H1 (cell line): Measurements from ENCODE around the gene SCN4A. TPM values are rescaled to one million over a fixed set of nuclear protein-coding genes. Genes with fewer than 3 reads are reported as not detected.
A peak's percentile ranks its signal among the peaks of the same experiment; 100 is the strongest.

Experiments
- CTCF ChIA-PET: fragments of 300-600 bp; sonication (Branson Sonifier 250); formaldehyde crosslinking; loops from one replicate; lab custom pipeline; 2021; ENCODE audit not compliant: partially characterized antibody; lab: Charles Lee
- POLR2A ChIA-PET: fragments of 300-600 bp; sonication (Branson Sonifier 250); formaldehyde crosslinking; loops from one replicate; lab custom pipeline; 2021; ENCODE audit warnings: inconsistent platforms; ENCODE audit not compliant: partially characterized antibody; lab: Charles Lee
- DNase-seq, 2 experiments: peaks; one replicate each; pipeline versions ENCODE4 v3.0.0 to v3.0.0-alpha.2; 2010 to 2022; ENCODE audit warnings: low spot score in 2 of 2, low read depth in 1 of 2, mixed read lengths in 1 of 2
- FAIRE-seq: peaks from 2 replicates; lab custom pipeline; 2011; peaks lifted over from hg19 to GRCh38; lab: Jason Lieb, UNC
- H2AFZ ChIP-seq: 2 replicates; pipeline ENCODE4 v1.8.1; 2012; ENCODE audit warnings: low read length, inconsistent platforms
- H2AK5ac ChIP-seq: 2 replicates; pipeline ENCODE4 v1.6.1; 2013; ENCODE audit warnings: low read depth, low read length
- H2BK120ac ChIP-seq: replicated peaks from 2 replicates; pipeline ENCODE3; 2013; ENCODE audit warnings: low read depth, low read length, inconsistent platforms
- H2BK12ac ChIP-seq: 2 replicates; pipeline ENCODE4 v1.6.1; 2013; ENCODE audit warnings: low read depth, low read length
- H2BK15ac ChIP-seq: 2 replicates; pipeline ENCODE4 v1.6.1; 2013; ENCODE audit warnings: low read length
- H2BK20ac ChIP-seq: 2 replicates; pipeline ENCODE4 v1.6.1; 2013; ENCODE audit warnings: low read length
- H2BK5ac ChIP-seq: 2 replicates; pipeline ENCODE4 v1.6.1; 2013; ENCODE audit warnings: low read depth, low read length
- H3K14ac ChIP-seq: 2 replicates; pipeline ENCODE4 v1.6.1; 2013; ENCODE audit warnings: inconsistent platforms; ENCODE audit not compliant: insufficient read length
- H3K18ac ChIP-seq: 2 replicates; pipeline ENCODE4 v1.6.1; 2013; ENCODE audit warnings: low read length; ENCODE audit errors: extremely low read depth
- H3K23ac ChIP-seq: 2 replicates; pipeline ENCODE4 v1.6.1; 2013; ENCODE audit warnings: inconsistent platforms; ENCODE audit not compliant: insufficient read length
- H3K23me2 ChIP-seq: 2 replicates; pipeline ENCODE4 v1.6.1; 2013; ENCODE audit warnings: low read depth, low read length
- H3K27ac ChIP-seq: 2 replicates; pipeline ENCODE4 v1.6.1; 2011; ENCODE audit warnings: low read depth, low read length, inconsistent platforms
- H3K27me3 ChIP-seq, 4 experiments: replicated peaks in 1 of 4; 1 replicate in 1 of 4; 2 replicates in 3 of 4; pipeline versions ENCODE4 v1.6.1 to v1.8.1; 2011 to 2013; ENCODE audit warnings: low read length in 3 of 4, mild to moderate bottlenecking in 3 of 4, inconsistent platforms in 2 of 4, mixed read lengths in 2 of 4, moderate library complexity in 1 of 4; ENCODE audit not compliant: control insufficient read depth in 3 of 4, insufficient read depth in 3 of 4; ENCODE audit errors: extremely low read depth in 1 of 4
- H3K36me3 ChIP-seq, 4 experiments: 2 replicates each; pipeline versions ENCODE4 v1.6.1 to v1.8.1; 2011 to 2013; ENCODE audit warnings: mild to moderate bottlenecking in 4 of 4, low read length in 3 of 4, moderate library complexity in 2 of 4, control low read depth in 1 of 4, inconsistent platforms in 1 of 4; ENCODE audit not compliant: insufficient read depth in 4 of 4, control insufficient read depth in 2 of 4
- H3K4ac ChIP-seq: replicated peaks from 2 replicates; pipeline ENCODE3; 2013; ENCODE audit warnings: low read length, low read depth, mixed read lengths, inconsistent platforms; ENCODE audit not compliant: insufficient read length
- H3K4me1 ChIP-seq, 4 experiments: replicated peaks in 1 of 4; 1 replicate in 1 of 4; 2 replicates in 3 of 4; pipeline versions ENCODE4 v1.6.1 to v1.8.1; 2011 to 2013; ENCODE audit warnings: low read length in 3 of 4, inconsistent platforms in 2 of 4, mixed read lengths in 1 of 4; ENCODE audit not compliant: insufficient read depth in 4 of 4, control insufficient read depth in 3 of 4
- H3K4me2 ChIP-seq, 2 experiments: 2 replicates each; pipeline versions ENCODE4 v1.6.1 to v1.8.1; 2011 to 2013; ENCODE audit warnings: low read depth in 2 of 2, low read length in 2 of 2, control low read depth in 1 of 2, inconsistent platforms in 1 of 2, mild to moderate bottlenecking in 1 of 2; ENCODE audit not compliant: insufficient read depth in 1 of 2
- H3K4me3 ChIP-seq, 4 experiments: fragments of 200-600, 300-600 bp in 1 of 4; sonication (generic), shearing (Covaris generic), sonication (Bioruptor Twin) in 1 of 4; 2 replicates each; pipeline versions ENCODE4 v1.5.1 to v1.8.1; 2011 to 2016; ENCODE audit warnings: low read length in 4 of 4, low read depth in 3 of 4, control low read depth in 2 of 4, inconsistent platforms in 2 of 4, mild to moderate bottlenecking in 2 of 4, mixed read lengths in 1 of 4, moderate library complexity in 1 of 4; ENCODE audit not compliant: insufficient read depth in 2 of 4; ENCODE audit errors: extremely low read depth in 1 of 4
- H3K56ac ChIP-seq: replicated peaks from 2 replicates; pipeline ENCODE3; 2013; ENCODE audit warnings: low read depth, mild to moderate bottlenecking, mixed read lengths, low read length, inconsistent platforms; ENCODE audit not compliant: insufficient read length
- H3K79me1 ChIP-seq: 2 replicates; pipeline ENCODE4 v1.6.1; 2013; ENCODE audit warnings: low read depth, low read length, control low read depth
- H3K79me2 ChIP-seq, 2 experiments: 2 replicates each; pipeline versions ENCODE4 v1.6.1 to v1.8.1; 2012 to 2013; ENCODE audit warnings: low read length in 2 of 2, mild to moderate bottlenecking in 2 of 2, inconsistent platforms in 1 of 2; ENCODE audit not compliant: insufficient read depth in 2 of 2, control insufficient read depth in 1 of 2
- H3K9ac ChIP-seq, 4 experiments: replicated peaks in 1 of 4; 1 replicate in 1 of 4; 2 replicates in 3 of 4; pipeline versions ENCODE4 v1.6.1 to v1.8.1; 2011 to 2013; ENCODE audit warnings: low read depth in 3 of 4, low read length in 3 of 4, control low read depth in 2 of 4, mild to moderate bottlenecking in 2 of 4, moderate library complexity in 2 of 4, inconsistent platforms in 1 of 4; ENCODE audit errors: extremely low read depth in 1 of 4
- H3K9me3 ChIP-seq, 2 experiments: 2 replicates each; pipeline versions ENCODE4 v1.6.1 to v1.8.1; 2012 to 2013; ENCODE audit warnings: mild to moderate bottlenecking in 2 of 2, moderate library complexity in 2 of 2, control low read depth in 1 of 2, inconsistent platforms in 1 of 2, low read depth in 1 of 2, low read length in 1 of 2, mixed read lengths in 1 of 2; ENCODE audit not compliant: insufficient read depth in 2 of 2
- H4K20me1 ChIP-seq, 2 experiments: replicated peaks in 1 of 2; 2 replicates each; pipeline versions ENCODE3 to v1.8.1; 2011 to 2013; ENCODE audit warnings: inconsistent platforms in 2 of 2, low read length in 2 of 2, mild to moderate bottlenecking in 1 of 2; ENCODE audit not compliant: insufficient read depth in 2 of 2, control insufficient read depth in 1 of 2
- H4K5ac ChIP-seq: 2 replicates; pipeline ENCODE4 v1.6.1; 2013; ENCODE audit warnings: low read length, low read depth, mixed read lengths, inconsistent platforms; ENCODE audit not compliant: insufficient read length
- H4K8ac ChIP-seq: 2 replicates; pipeline ENCODE4 v1.8.0; 2013; ENCODE audit warnings: mild to moderate bottlenecking, moderate library complexity, low read length, inconsistent platforms; ENCODE audit not compliant: insufficient read depth; ENCODE audit errors: extremely low read depth
- H4K91ac ChIP-seq: replicated peaks from 2 replicates; pipeline ENCODE3; 2013; ENCODE audit warnings: low read length, mixed read lengths, inconsistent platforms; ENCODE audit not compliant: insufficient read length
- BCL11A ChIP-seq, 2 experiments: IDR thresholded peaks; one replicate each; pipeline ENCODE4 v1.6.1; 2011; ENCODE audit warnings: low read depth in 2 of 2, low read length in 2 of 2, mild to moderate bottlenecking in 2 of 2
- CBX8 ChIP-seq: fragments of 300-800, 300-1000 bp; sonication (generic); IDR thresholded peaks from 2 replicates; pipeline ENCODE4 v1.7.1; 2016; ENCODE audit warnings: low read depth, low read length, borderline replicate concordance
- CTCF ChIP-seq, 3 experiments: IDR thresholded peaks; 1 replicate in 2 of 3; 2 replicates in 1 of 3; pipeline versions ENCODE4 v1.5.1 to v1.6.1; 2011; ENCODE audit warnings: low read length in 3 of 3, mild to moderate bottlenecking in 3 of 3, inconsistent platforms in 2 of 3, low read depth in 1 of 3, moderate library complexity in 1 of 3; ENCODE audit not compliant: insufficient read depth in 1 of 3; ENCODE audit errors: control extremely low read depth in 1 of 3
- KDM1A ChIP-seq: fragments of 200-600, 300-600 bp; sonication (generic); IDR thresholded peaks from 2 replicates; pipeline ENCODE4 v1.7.1; 2016; ENCODE audit warnings: mild to moderate bottlenecking, low read length, borderline replicate concordance
- RFX5 ChIP-seq: IDR thresholded peaks from 2 replicates; pipeline ENCODE4 v1.6.1; 2011; ENCODE audit warnings: low read depth, low read length, improper control_type of control experiment, borderline replicate concordance
- RNF2 ChIP-seq: fragments of 200-900, 300-1000 bp; sonication (generic); IDR thresholded peaks from 2 replicates; pipeline ENCODE4 v1.7.1; 2016; ENCODE audit warnings: borderline replicate concordance, low read depth, mild to moderate bottlenecking, antibody characterized with exemption, low read length; ENCODE audit not compliant: poor library complexity, severe bottlenecking; ENCODE audit errors: missing control alignments
- SAP30 ChIP-seq: fragments of 300-600 bp; sonication (generic); IDR thresholded peaks from 2 replicates; pipeline ENCODE4 v1.7.1; 2012; ENCODE audit warnings: low read length, moderate library complexity, mild to moderate bottlenecking, inconsistent platforms; ENCODE audit not compliant: insufficient read depth, insufficient replicate concordance
- SIX5 ChIP-seq: IDR thresholded peaks from 2 replicates; pipeline ENCODE4 v1.6.1; 2011; ENCODE audit warnings: mild to moderate bottlenecking, low read depth, low read length
- TCF12 ChIP-seq: IDR thresholded peaks from 2 replicates; pipeline ENCODE4 v1.6.1; 2011; ENCODE audit warnings: low read depth, mild to moderate bottlenecking, low read length
- YY1 ChIP-seq: IDR thresholded peaks from 2 replicates; pipeline ENCODE4 v1.6.1; 2011; ENCODE audit warnings: low read depth, mild to moderate bottlenecking, low read length
- WGBS, 2 experiments: shearing (Covaris generic) in 1 of 2; methylation state at CpG; one replicate each; pipeline versions ENCODE4 v1.1.6 to v1.1.7; 2013 to 2015; ENCODE audit warnings: low lambda C conversion rate in 2 of 2, mixed read lengths in 2 of 2, inconsistent platforms in 1 of 2, low coverage in 1 of 2, missing lambda C conversion rate in 1 of 2; ENCODE audit not compliant: insufficient replicate concordance in 2 of 2, insufficient coverage in 1 of 2, insufficient read length in 1 of 2; ENCODE audit errors: extremely low coverage in 1 of 2, missing lambda C conversion rate in 1 of 2; 5-methylcytosine and 5-hydroxymethylcytosine counted together
- polyA plus RNA-seq, 7 experiments: library from polyadenylated mRNA; depleted of rRNA in 3 of 7; stranded (reverse) in 5 of 7; unstranded in 2 of 7; fragments of >200 nt in 5 of 7; fragments of 200-250 nt in 2 of 7; gene quantifications; 1 replicate in 5 of 7; 2 replicates in 1 of 7; 4 replicates in 1 of 7; pipeline versions ENCODE4 v1.2.1 to v1.2.3, GENCODE V29; 2011 to 2013; ENCODE audit warnings: missing spikeins in 2 of 7, mixed read lengths in 2 of 7
- total RNA-seq: library from RNA; stranded (reverse); fragmentation: NEBNext Ultra II Directional; extraction: Animal tissue kit (Norgen Biotek cat#: 25700); gene quantifications from 2 replicates; pipeline ENCODE4 v1.2.1, GENCODE V29; 2021

The SCN4A gene
- total and polyA plus RNA-seq, 2 of the 8 experiments (the other 6 are each of a cell fraction or from before 2014, with no cell fraction given) = 5.0 to 8.5 TPM

GRCh38 chr17:63933598-63933997 lies 39.1 kb downstream of the SCN4A start:
- H3K79me2 ChIP-seq = no peaks in the 10 kb centered on the region
- no peak overlapping the region for H3K27ac ChIP-seq
- H2BK120ac ChIP-seq = no peak overlapping the region
- H3K14ac ChIP-seq = no peak overlapping the region
- H2AK5ac ChIP-seq = peak overlapping the region; percentile 39; the same call in 1 of the 2 replicates
- no peak overlapping the region for H4K5ac ChIP-seq
- no peaks in the 10 kb centered on the region for H3K23me2 ChIP-seq
- no peak overlapping the region for H3K4me3 ChIP-seq
- no peak overlapping the region for H2AFZ ChIP-seq
- no peak overlapping the region for H3K4me2 ChIP-seq
- POLR2A ChIA-PET = interaction anchor here (1.1 kb wide), 1 partner anchor 71 kb away, joined by 3 read pairs; no protein-coding TSS in a partner anchor
- DNase-seq (no peak), FAIRE-seq (no peak)
- no peaks in the 10 kb centered on the region for H3K9me3 ChIP-seq
- H3K18ac ChIP-seq = no peak overlapping the region; the same call in 1 of the 2 replicates
- no peaks in the 10 kb centered on the region for H4K20me1 ChIP-seq
- CTCF ChIA-PET = interaction anchor here (1.1 to 11.4 kb wide), 8 partner anchors 13 to 92 kb away, joined by 3 to 164 read pairs (median 12); partner anchors contain the start of genes CSHL1, GH1 and GH2
- H4K8ac ChIP-seq = no peak overlapping the region
- no peak overlapping the region for H2BK5ac ChIP-seq
- H4K91ac ChIP-seq = no peak overlapping the region
- no peaks in the 10 kb centered on the region for H3K79me1 ChIP-seq
- no peaks in the 10 kb centered on the region for H3K36me3 ChIP-seq
- no peak overlapping the region for H2BK12ac ChIP-seq
- no peak overlapping the region for H3K56ac ChIP-seq
- H3K4ac ChIP-seq = no peak overlapping the region
- H3K9ac ChIP-seq = no peak overlapping the region
- H3K27me3 ChIP-seq = no peaks in the 10 kb centered on the region
- peak overlapping the region; percentile 29; the same call in 1 of the 2 replicates for H2BK15ac ChIP-seq
- H2BK20ac ChIP-seq = no peak overlapping the region
- WGBS, 2 experiments = 86% methylated on average over 8 of the region's 8 CpGs; no CpG with 5 or more reads in 1 of the 2 experiments
- H3K23ac ChIP-seq = no peak overlapping the region
- H3K4me1 ChIP-seq = peaks cover 0 to 18% (median 12%) of the 10 kb centered on the region in 4 experiments; a peak in 6 of 7 replicates
- TF ChIP-seq RFX5 (no peak), KDM1A (no peak), CTCF (IDR thresholded peaks at IDR 0.05; ENCODE audit: control extremely low read depth in 1 of 3, insufficient read depth in 1 of 3, low read depth in 1 of 3, low read length in 3 of 3) (no peak), YY1 (no peak), CBX8 (no peak), SIX5 (no peak), SAP30 (no peak), RNF2 (no peak), BCL11A (IDR thresholded peaks at IDR 0.05; ENCODE audit: low read depth in 2 of 2, low read length in 2 of 2) (no peak), TCF12 (no peak)
